Rectal smooth muscle tissue (tissue), 1 donor: ENCODE measurements around the gene ZNF835.

Experiments used
- H3K27ac ChIP-seq: one replicate; pipeline ENCODE4 v1.7.0; 2013; ENCODE audit warnings: low read depth, low read length, inconsistent platforms
- H3K27me3 ChIP-seq: one replicate; pipeline ENCODE4 v1.7.0; 2013; ENCODE audit warnings: low read length; ENCODE audit not compliant: control insufficient read depth, insufficient read depth
- H3K36me3 ChIP-seq: one replicate; pipeline ENCODE4 v1.7.0; 2013; ENCODE audit warnings: low read length; ENCODE audit not compliant: control insufficient read depth, insufficient read depth
- H3K4me1 ChIP-seq: one replicate; pipeline ENCODE4 v1.7.0; 2013; ENCODE audit warnings: low read length; ENCODE audit not compliant: control insufficient read depth, insufficient read depth
- H3K4me3 ChIP-seq: one replicate; pipeline ENCODE4 v1.7.0; 2013; ENCODE audit warnings: low read length
- H3K9ac ChIP-seq: one replicate; pipeline ENCODE4 v1.7.0; 2013; ENCODE audit warnings: low read length

ZNF835 gene

DNA sequence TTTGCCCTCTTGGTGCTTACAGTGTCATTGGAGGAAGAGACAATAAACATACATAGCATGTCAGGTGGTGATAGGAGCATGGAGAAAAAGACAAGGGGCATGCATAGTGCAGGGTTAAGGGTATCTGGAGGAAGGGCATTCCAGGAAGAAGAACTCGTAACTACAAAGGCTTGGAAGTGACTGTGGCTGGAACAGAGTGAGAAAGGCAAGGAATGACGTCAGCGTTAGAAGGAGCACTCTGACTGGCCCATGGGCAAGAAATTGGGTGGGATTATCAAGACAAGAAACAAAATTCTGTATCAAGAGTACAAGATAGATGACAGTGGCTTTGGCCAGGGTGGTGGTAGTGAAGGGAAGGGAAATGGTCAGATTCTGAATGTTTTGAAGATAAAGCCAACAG is 17.4 kb downstream of the ZNF835 start:
- no peak overlapping the region for H3K9ac ChIP-seq
- no peaks in the 10 kb centered on the region for H3K36me3 ChIP-seq
- no peaks in the 10 kb centered on the region for H3K27me3 ChIP-seq
- H3K27ac ChIP-seq, result no peak overlapping the region
- no peak overlapping the region for H3K4me3 ChIP-seq
- no peaks in the 10 kb centered on the region for H3K4me1 ChIP-seq

DNA sequence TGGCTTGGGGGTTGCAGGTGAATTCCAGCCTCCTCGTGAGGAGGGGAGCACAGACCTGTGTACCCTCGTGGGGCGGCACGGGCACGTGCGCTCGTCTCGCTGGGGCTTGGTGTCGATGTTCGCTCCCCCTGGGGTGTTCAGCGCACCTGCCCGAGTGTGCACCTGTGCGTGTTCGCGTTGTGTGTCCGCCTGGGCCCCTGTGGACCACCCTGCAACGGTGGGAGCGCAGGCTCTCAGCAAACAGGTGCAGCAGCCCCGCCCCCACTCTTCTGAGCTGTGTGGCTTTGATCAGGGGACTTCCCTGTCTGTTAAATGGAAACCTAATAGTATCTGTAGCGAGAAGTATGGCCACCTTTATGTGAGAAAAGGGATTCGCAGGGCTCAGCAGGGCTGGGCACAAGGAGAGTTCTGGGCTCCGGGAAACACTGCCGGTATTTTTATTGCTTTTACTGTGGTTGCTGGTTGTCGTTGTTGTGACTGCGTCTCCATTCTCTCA is 28.0 kb downstream of the ZNF835 start:
- Histone ChIP-seq H3K27ac (no peak overlapping the region), H3K27me3 (no peaks in the 10 kb centered on the region), H3K9ac (no peak overlapping the region), H3K36me3 (no peaks in the 10 kb centered on the region), H3K4me3 (no peak overlapping the region), H3K4me1 (no peaks in the 10 kb centered on the region)

DNA sequence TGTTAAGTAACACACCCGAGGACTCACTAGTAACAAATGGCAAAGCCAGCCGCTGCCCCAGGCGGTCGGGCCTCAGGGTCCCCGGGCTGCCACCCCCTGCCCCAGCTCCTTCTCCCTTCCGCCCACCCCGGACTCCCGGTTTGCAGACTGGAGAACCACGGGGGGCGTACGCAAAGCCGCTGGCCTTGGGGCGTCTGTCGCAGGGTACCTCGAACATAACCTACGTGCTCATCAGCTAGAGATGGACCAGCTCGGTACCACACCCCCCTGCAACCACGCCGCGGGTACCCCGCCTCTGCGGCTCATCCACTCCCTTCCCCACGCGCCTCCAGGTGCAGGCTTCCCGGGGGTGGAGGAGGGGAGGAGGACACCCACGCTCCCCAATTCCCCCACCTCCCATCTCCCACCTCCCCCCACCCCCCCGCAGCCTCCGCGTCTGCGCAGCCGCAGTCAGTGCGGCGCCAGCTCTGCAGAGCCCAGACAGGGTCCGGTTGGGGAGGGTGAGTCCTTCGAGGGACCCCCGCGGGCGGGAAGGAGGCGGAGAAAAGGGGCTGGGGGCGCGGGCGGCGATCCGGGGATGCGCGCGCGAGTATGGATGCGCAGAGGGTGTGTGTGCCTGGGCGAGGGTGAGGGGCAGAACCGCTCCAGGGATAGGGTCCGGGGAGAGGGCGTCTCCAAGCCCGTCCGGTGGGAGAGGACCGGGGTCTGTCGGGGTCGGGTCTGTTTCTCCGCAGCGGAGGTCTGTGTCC is 28.7 kb downstream of the ZNF835 start, which contains the start of gene SMIM17:
Gene SMIM17, plus strand, starts transcription at position 449 of the 749 bp plus-strand sequence. CDS start 2,509 bp downstream, outside the sequence.
- Histone ChIP-seq H3K4me1 (no peaks in the 10 kb centered on the region), H3K9ac (no peak within 1 kb of the TSS), H3K27ac (no peak within 1 kb of the TSS), H3K4me3 (no peak within 1 kb of the TSS), H3K27me3 (no peaks in the 10 kb centered on the region), H3K36me3 (no peaks in the 10 kb centered on the region)

DNA sequence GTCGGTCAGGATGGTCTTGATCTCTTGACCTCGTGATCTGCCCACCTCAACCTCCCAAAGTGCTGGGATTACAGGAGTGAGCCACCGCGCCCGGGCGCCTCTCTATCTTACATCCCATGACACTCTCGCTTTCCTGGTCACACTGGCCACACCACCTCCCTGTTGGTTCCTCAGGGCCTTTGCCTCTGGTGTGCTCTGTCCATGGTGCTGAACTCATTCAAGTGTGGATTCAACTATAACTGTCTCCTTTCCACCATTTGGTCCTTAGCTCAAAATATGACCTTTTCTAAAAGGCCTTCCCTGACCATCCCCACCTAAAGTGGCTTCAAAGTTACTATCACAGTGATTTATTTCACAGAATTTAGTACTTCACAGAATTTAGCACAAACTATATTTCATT is 32.3 kb downstream of the ZNF835 start:
- no peak overlapping the region for H3K9ac ChIP-seq
- H3K4me1 ChIP-seq, result no peaks in the 10 kb centered on the region
- H3K36me3 ChIP-seq, result no peaks in the 10 kb centered on the region
- no peak overlapping the region for H3K27ac ChIP-seq
- H3K4me3 ChIP-seq, result no peak overlapping the region
- no peaks in the 10 kb centered on the region for H3K27me3 ChIP-seq

DNA sequence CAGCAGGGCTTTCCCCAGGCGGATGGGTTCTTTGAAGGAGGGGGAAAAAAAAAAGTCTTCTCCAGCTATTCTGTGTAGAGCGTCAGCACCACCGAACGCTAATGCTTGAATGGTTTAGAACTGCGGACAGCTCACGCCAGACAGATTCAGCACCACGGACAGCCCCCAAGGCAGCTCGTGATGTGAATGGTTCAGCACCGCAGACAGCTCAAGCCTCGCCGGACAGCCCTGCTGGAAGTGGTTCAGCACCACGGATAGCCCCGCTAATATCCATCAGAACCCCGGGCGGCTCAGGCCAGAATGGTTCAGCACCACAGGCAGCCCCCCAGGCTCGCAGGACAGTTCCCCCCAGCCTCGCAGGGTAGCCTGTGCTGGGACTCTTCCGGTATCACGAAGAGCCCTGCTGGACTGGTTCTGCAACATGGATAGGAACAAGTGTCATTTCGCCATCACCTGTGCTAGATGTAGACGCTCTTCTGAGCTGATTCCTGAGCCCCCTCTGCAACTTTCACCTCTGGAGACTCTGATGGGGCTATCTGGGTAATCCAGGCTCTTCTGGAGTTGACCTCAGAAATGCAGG is 33.5 kb downstream of the ZNF835 start:
- Histone ChIP-seq H3K36me3 (no peaks in the 10 kb centered on the region), H3K27me3 (no peaks in the 10 kb centered on the region), H3K4me3 (no peak overlapping the region), H3K4me1 (no peaks in the 10 kb centered on the region), H3K27ac (no peak overlapping the region), H3K9ac (no peak overlapping the region)

DNA sequence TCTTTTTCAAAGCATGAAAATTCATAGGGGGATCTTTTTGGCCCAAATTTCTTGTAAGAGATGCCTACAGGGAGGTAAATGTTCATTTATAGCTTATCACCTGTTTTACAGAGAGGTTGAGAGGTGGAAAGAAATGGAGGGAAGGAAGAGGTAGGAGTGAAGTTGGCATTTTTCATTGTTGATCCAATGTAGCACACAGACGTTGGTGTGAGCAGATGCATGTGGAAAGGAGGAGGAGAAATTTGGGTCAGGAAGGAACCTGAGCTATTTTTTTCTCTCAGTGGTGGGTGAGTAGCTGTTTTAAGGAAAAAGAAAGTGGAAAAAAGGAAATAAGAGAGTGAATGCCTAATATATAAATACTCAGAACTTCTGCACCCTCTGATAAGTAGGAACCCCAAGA is 38.5 kb downstream of the ZNF835 start:
- Histone ChIP-seq H3K4me3 (no peak overlapping the region), H3K27me3 (no peaks in the 10 kb centered on the region), H3K4me1 (no peaks in the 10 kb centered on the region), H3K27ac (no peak overlapping the region), H3K9ac (no peak overlapping the region), H3K36me3 (no peaks in the 10 kb centered on the region)

DNA sequence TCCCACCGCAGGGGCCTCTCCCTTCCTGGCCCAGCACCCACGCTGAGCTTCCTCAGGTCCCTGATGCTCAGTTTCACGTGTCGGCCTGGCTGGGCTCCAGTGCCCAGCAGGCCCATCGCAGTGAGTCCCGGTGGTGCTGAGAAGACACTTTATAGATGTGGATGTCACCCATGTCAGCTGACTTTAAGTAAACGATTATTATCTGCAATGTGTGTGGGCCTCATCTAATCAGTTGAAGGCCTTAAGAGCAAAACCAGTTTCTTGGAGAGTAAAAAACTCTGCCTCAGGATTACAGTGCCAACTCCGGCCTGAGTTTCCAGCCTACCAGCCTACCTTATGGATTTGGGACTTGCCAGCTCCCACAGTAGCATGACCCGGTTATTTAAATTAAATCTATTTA is 45.8 kb downstream of the ZNF835 start:
- Histone ChIP-seq H3K36me3 (peaks cover 25% of the 10 kb centered on the region), H3K4me1 (no peaks in the 10 kb centered on the region), H3K27me3 (no peaks in the 10 kb centered on the region), H3K9ac (no peak overlapping the region), H3K27ac (no peak overlapping the region), H3K4me3 (no peak overlapping the region)

DNA sequence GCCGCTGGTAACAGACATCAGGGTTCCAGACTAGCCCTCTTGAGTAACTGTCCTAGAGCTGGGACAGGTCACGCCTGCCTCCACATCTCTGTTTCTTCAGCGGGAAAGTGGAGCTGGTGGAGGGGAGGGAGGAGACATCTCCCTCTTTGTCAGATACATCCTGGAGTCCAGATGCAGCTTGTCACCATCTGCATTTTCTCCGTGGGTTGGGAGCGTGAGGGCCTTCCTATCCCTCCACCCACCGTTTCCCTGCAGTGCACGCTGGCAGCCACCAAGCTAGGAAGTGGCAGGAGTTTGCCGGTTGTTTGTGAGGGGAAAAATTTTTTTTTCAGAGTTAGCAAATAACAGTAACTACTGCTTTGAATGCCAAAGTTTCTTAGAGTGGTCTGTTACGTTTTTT is 48.6 kb downstream of the ZNF835 start:
- H3K27ac ChIP-seq, result no peak overlapping the region
- no peak overlapping the region for H3K9ac ChIP-seq
- no peaks in the 10 kb centered on the region for H3K4me1 ChIP-seq
- no peak overlapping the region for H3K4me3 ChIP-seq
- H3K27me3 ChIP-seq, result no peaks in the 10 kb centered on the region
- H3K36me3 ChIP-seq, result peaks cover 27% of the 10 kb centered on the region

DNA sequence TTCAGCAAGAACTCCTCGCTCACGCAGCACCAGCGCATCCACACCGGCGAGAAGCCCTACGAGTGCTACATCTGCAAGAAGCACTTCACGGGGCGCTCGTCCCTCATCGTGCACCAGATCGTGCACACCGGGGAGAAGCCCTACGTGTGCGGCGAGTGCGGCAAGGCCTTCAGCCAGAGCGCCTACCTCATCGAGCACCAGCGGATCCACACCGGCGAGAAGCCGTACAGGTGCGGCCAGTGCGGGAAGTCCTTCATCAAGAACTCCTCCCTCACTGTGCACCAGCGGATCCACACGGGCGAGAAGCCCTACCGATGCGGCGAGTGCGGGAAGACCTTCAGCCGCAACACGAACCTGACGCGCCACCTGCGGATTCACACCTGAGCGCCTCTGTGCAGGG is 49.2 kb downstream of the ZNF835 start:
- no peaks in the 10 kb centered on the region for H3K27me3 ChIP-seq
- no peaks in the 10 kb centered on the region for H3K4me1 ChIP-seq
- H3K36me3 ChIP-seq, result peaks cover 31% of the 10 kb centered on the region
- H3K9ac ChIP-seq, result no peak overlapping the region
- H3K4me3 ChIP-seq, result no peak overlapping the region
- no peak overlapping the region for H3K27ac ChIP-seq

DNA sequence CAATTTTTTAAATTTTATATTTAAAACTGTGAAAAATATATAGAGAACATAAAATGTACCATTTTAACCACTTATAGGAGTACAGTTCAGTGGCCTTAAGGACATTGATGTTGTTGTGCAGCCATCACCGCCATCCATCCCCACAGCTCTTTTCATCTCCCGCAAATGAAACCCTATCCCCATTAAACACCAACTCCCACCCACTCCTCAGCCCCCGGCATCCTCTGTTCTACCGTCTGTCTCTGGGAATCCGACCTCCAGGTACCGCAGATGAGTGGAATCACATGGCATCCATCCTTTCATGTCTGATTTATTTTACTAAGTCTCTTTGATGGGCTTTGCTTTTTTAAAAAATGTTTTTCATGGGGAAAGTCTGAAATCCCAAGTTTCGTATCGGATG is 52.4 kb downstream of the ZNF835 start:
- Histone ChIP-seq H3K9ac (no peak overlapping the region), H3K27me3 (no peaks in the 10 kb centered on the region), H3K27ac (no peak overlapping the region), H3K4me3 (no peak overlapping the region), H3K36me3 (peaks cover 26% of the 10 kb centered on the region), H3K4me1 (no peaks in the 10 kb centered on the region)

DNA sequence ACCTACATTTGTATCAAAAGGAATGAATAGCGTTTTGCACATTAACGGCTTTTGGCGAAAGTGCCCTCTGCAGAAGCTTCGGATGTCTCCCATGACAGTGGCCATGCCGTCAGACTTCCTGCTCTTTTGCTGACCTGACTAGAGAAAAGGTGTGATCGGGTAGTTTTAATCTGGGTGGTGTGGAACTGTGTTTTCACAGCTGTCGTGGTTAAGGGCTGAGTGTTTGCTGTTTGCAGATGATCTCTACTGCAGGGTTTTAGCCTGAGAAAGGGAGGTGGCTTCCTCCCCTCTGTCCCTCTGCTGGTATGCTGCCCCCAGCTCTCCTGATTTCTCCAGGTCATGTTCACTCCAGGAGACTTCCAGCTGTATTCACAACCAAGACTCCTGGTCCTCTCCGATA is 54.0 kb downstream of the ZNF835 start:
- Histone ChIP-seq H3K4me3 (no peak overlapping the region), H3K27me3 (no peaks in the 10 kb centered on the region), H3K27ac (no peak overlapping the region), H3K36me3 (peaks cover 23% of the 10 kb centered on the region), H3K4me1 (no peaks in the 10 kb centered on the region), H3K9ac (no peak overlapping the region)

DNA sequence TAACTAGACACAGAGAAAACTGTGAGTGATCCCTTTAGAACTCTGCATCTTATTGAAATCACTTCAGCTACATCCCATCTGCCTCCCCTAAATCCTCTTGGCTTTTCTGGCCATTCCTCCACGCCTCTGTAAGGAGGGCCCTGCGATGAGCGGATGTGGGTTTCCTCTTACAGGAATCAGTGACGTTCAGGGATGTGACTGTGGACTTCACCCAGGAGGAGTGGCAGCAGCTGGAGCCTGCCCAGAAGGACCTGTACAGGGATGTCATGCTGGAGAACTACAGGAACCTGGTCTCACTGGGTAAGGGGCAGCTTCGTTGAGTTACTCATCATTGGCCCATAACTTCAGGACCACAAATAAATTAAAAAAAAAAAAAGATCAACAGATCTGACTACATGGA is 57.9 kb downstream of the ZNF835 start:
- Histone ChIP-seq H3K4me3 (no peak overlapping the region), H3K9ac (no peak overlapping the region), H3K36me3 (peaks cover 9% of the 10 kb centered on the region), H3K27me3 (no peaks in the 10 kb centered on the region), H3K4me1 (no peaks in the 10 kb centered on the region), H3K27ac (no peak overlapping the region)

DNA sequence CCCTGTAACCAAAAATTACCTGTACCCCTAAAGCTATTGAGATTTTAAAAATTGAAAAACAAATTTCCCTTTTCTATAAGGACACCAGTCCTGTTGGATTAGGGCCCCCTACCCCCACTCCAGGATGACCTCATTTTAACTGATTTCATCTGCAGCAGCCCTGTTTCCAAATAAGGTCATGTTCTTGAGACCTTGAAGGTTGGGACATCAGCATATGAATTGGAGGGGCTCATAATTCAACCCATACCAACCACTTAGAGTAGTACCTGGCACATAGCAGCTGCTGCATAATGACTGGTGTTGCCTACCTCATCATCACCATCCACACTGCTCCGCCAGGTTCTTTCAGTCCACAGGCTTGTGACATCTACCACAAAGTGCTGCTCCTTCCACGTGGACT is 58.8 kb downstream of the ZNF835 start:
- H3K9ac ChIP-seq, result no peak overlapping the region
- H3K4me1 ChIP-seq, result no peaks in the 10 kb centered on the region
- no peak overlapping the region for H3K4me3 ChIP-seq
- H3K27me3 ChIP-seq, result no peaks in the 10 kb centered on the region
- H3K27ac ChIP-seq, result no peak overlapping the region
- peaks cover 4% of the 10 kb centered on the region for H3K36me3 ChIP-seq
